GM19372 (cell line): ENCODE results near the gene BHLHE23.
"Not testable (repeated sequence)": the region's sequence is repeated elsewhere in the genome, so short reads cannot be mapped to it uniquely, and the experiment has no call there.

Experiments
- ATAC-seq: cut with Tn5 transposase; IDR thresholded peaks from one replicate; pipeline ENCODE4 v1.9.1; 2021; ENCODE audit warnings: mild to moderate bottlenecking, low read depth, moderate library complexity; ENCODE audit not compliant: unreplicated experiment

The BHLHE23 gene

GRCh38 chr20:62962891-62963613 lies 43.7 kb downstream of the BHLHE23 start:
- ATAC-seq: no peak

GRCh38 chr20:62962221-62962879 lies 44.4 kb downstream of the BHLHE23 start:
- no peak for ATAC-seq

GRCh38 chr20:62961799-62962198 lies 45.0 kb downstream of the BHLHE23 start:
- no peak for ATAC-seq

- ATAC-seq: no peak
These were observed 45.4 kb downstream of the BHLHE23 start for GRCh38 chr20:62961310-62961783.

- ATAC-seq: not testable (repeated sequence)
These were observed 46.1 kb downstream of the BHLHE23 start for GRCh38 chr20:62960446-62961309.

- no peak for ATAC-seq
These were observed 46.7 kb downstream of the BHLHE23 start for GRCh38 chr20:62959998-62960436.

GRCh38 chr20:62959101-62959971 lies 47.4 kb downstream of the BHLHE23 start:
- no peak for ATAC-seq

- ATAC-seq: no peak
These were observed 48.2 kb downstream of the BHLHE23 start for GRCh38 chr20:62958388-62959100.

GRCh38 chr20:62957136-62958117 lies 49.3 kb downstream of the BHLHE23 start:
- no peak for ATAC-seq

GRCh38 chr20:62956387-62957135 lies 50.2 kb downstream of the BHLHE23 start:
- ATAC-seq: no peak
